ENCODE results near the gene CEACAM16.

The CEACAM16 gene

GRCh38 chr19:44684892-44685863, 13.8 kb upstream of the CEACAM16 start:
- Mint-ChIP-seq H3K27ac (peak overlapping the region; percentile 81), H3K27me3 (no peaks in the 10 kb centered on the region), H3K4me1 (ENCODE audit: low read depth) (peaks cover 68% of the 10 kb centered on the region), H3K9me3 (no peaks in the 10 kb centered on the region), H3K36me3 (ENCODE audit: low read depth) (no peaks in the 10 kb centered on the region), H3K4me3 (peak overlapping the region; percentile 18)
- intact Hi-C loops (cut with micrococcal nuclease) = no loop called here

- H3K27me3 Mint-ChIP-seq = no peaks in the 10 kb centered on the region
- no peaks in the 10 kb centered on the region for H3K9me3 Mint-ChIP-seq
- H3K27ac Mint-ChIP-seq = peak overlapping the region; percentile 81
- H3K4me1 Mint-ChIP-seq (ENCODE audit: low read depth) = peaks cover 69% of the 10 kb centered on the region
- intact Hi-C loops (cut with micrococcal nuclease) = no loop called here
- peak overlapping the region; percentile 48 for H3K4me3 Mint-ChIP-seq
- no peaks in the 10 kb centered on the region for H3K36me3 Mint-ChIP-seq (ENCODE audit: low read depth)
Measured at GRCh38 chr19:44685877-44686276, 13.1 kb upstream of the CEACAM16 start.

- Mint-ChIP-seq H3K36me3 (ENCODE audit: low read depth) (no peaks in the 10 kb centered on the region), H3K4me3 (no peak overlapping the region), H3K4me1 (ENCODE audit: low read depth) (peaks cover 74% of the 10 kb centered on the region), H3K9me3 (no peaks in the 10 kb centered on the region), H3K27me3 (no peaks in the 10 kb centered on the region), H3K27ac (peak overlapping the region; percentile 81)
- intact Hi-C loops (cut with micrococcal nuclease) = no loop called here
Measured at GRCh38 chr19:44686896-44687295, 12.1 kb upstream of the CEACAM16 start.

- intact Hi-C loops (cut with micrococcal nuclease) = loop anchor here (2.0 kb wide), 2 partner anchors 83 to 157 kb away; no protein-coding TSS in a partner anchor
- peaks cover 81% of the 10 kb centered on the region for H3K4me1 Mint-ChIP-seq (ENCODE audit: low read depth)
- H3K9me3 Mint-ChIP-seq = no peaks in the 10 kb centered on the region
- H3K27me3 Mint-ChIP-seq = peaks cover 2% of the 10 kb centered on the region
- H3K4me3 Mint-ChIP-seq = no peak overlapping the region
- no peaks in the 10 kb centered on the region for H3K36me3 Mint-ChIP-seq (ENCODE audit: low read depth)
- peak overlapping the region; percentile 26 for H3K27ac Mint-ChIP-seq
Measured at GRCh38 chr19:44687888-44688287, 11.1 kb upstream of the CEACAM16 start.

- no peaks in the 10 kb centered on the region for H3K36me3 Mint-ChIP-seq (ENCODE audit: low read depth)
- peaks cover 73% of the 10 kb centered on the region for H3K4me1 Mint-ChIP-seq (ENCODE audit: low read depth)
- peaks cover 6% of the 10 kb centered on the region for H3K27me3 Mint-ChIP-seq
- H3K4me3 Mint-ChIP-seq = no peak overlapping the region
- no peaks in the 10 kb centered on the region for H3K9me3 Mint-ChIP-seq
- intact Hi-C loops (cut with micrococcal nuclease) = loop anchor here (1.0 to 2.0 kb wide), 3 partner anchors 33 to 155 kb away; no protein-coding TSS in a partner anchor
- H3K27ac Mint-ChIP-seq = peak overlapping the region; percentile 67
Measured at GRCh38 chr19:44689290-44690130, 9.4 kb upstream of the CEACAM16 start.

GRCh38 chr19:44690131-44690440, 8.9 kb upstream of the CEACAM16 start:
- intact Hi-C loops (cut with micrococcal nuclease) = no loop called here
- Mint-ChIP-seq H3K27ac (peak overlapping the region; percentile 67), H3K4me1 (ENCODE audit: low read depth) (peaks cover 67% of the 10 kb centered on the region), H3K36me3 (ENCODE audit: low read depth) (no peaks in the 10 kb centered on the region), H3K9me3 (no peaks in the 10 kb centered on the region), H3K4me3 (no peak overlapping the region), H3K27me3 (peaks cover 6% of the 10 kb centered on the region)

- H3K4me1 Mint-ChIP-seq (ENCODE audit: low read depth) = peaks cover 71% of the 10 kb centered on the region
- H3K36me3 Mint-ChIP-seq (ENCODE audit: low read depth) = no peaks in the 10 kb centered on the region
- H3K4me3 Mint-ChIP-seq = peak overlapping the region; percentile 10
- intact Hi-C loops (cut with micrococcal nuclease) = no loop called here
- peaks cover 18% of the 10 kb centered on the region for H3K27me3 Mint-ChIP-seq
- H3K27ac Mint-ChIP-seq = peak overlapping the region; percentile 50
- no peaks in the 10 kb centered on the region for H3K9me3 Mint-ChIP-seq
Measured at GRCh38 chr19:44692379-44692721, 6.6 kb upstream of the CEACAM16 start.

- Mint-ChIP-seq H3K4me1 (ENCODE audit: low read depth) (peaks cover 66% of the 10 kb centered on the region), H3K9me3 (no peaks in the 10 kb centered on the region), H3K4me3 (no peak overlapping the region), H3K36me3 (ENCODE audit: low read depth) (no peaks in the 10 kb centered on the region), H3K27me3 (peaks cover 29% of the 10 kb centered on the region), H3K27ac (peak overlapping the region; percentile 79)
- intact Hi-C loops (cut with micrococcal nuclease) = no loop called here
Measured at GRCh38 chr19:44694184-44694579, 4.8 kb upstream of the CEACAM16 start.

- intact Hi-C loops (cut with micrococcal nuclease) = no loop called here
- Mint-ChIP-seq H3K4me3 (no peak overlapping the region), H3K27ac (peak overlapping the region; percentile 54), H3K4me1 (ENCODE audit: low read depth) (peaks cover 48% of the 10 kb centered on the region), H3K9me3 (no peaks in the 10 kb centered on the region), H3K36me3 (ENCODE audit: low read depth) (no peaks in the 10 kb centered on the region), H3K27me3 (peaks cover 33% of the 10 kb centered on the region)
Measured at GRCh38 chr19:44696939-44697669, 1.8 kb upstream of the CEACAM16 start.

- peak overlapping the region; percentile 54 for H3K27ac Mint-ChIP-seq
- H3K4me3 Mint-ChIP-seq = no peak overlapping the region
- no peaks in the 10 kb centered on the region for H3K36me3 Mint-ChIP-seq (ENCODE audit: low read depth)
- H3K4me1 Mint-ChIP-seq (ENCODE audit: low read depth) = peaks cover 43% of the 10 kb centered on the region
- H3K9me3 Mint-ChIP-seq = no peaks in the 10 kb centered on the region
- intact Hi-C loops (cut with micrococcal nuclease) = no loop called here
- H3K27me3 Mint-ChIP-seq = peaks cover 34% of the 10 kb centered on the region
Measured at GRCh38 chr19:44697670-44698034, 1.3 kb upstream of the CEACAM16 start.

GRCh38 chr19:44700547-44700946, 1.6 kb downstream of the CEACAM16 start:
- Mint-ChIP-seq H3K4me1 (ENCODE audit: low read depth) (peaks cover 28% of the 10 kb centered on the region), H3K27ac (no peak overlapping the region), H3K27me3 (peaks cover 33% of the 10 kb centered on the region), H3K9me3 (no peaks in the 10 kb centered on the region), H3K4me3 (no peak overlapping the region), H3K36me3 (ENCODE audit: low read depth) (no peaks in the 10 kb centered on the region)
- intact Hi-C loops (cut with micrococcal nuclease) = no loop called here

GRCh38 chr19:44701228-44701627, 2.3 kb downstream of the CEACAM16 start:
- Mint-ChIP-seq H3K27me3 (peaks cover 29% of the 10 kb centered on the region), H3K36me3 (ENCODE audit: low read depth) (no peaks in the 10 kb centered on the region), H3K4me1 (ENCODE audit: low read depth) (peaks cover 21% of the 10 kb centered on the region), H3K9me3 (no peaks in the 10 kb centered on the region), H3K4me3 (no peak overlapping the region), H3K27ac (no peak overlapping the region)
- intact Hi-C loops (cut with micrococcal nuclease) = no loop called here

GRCh38 chr19:44702551-44703176, 3.7 kb downstream of the CEACAM16 start:
- H3K9me3 Mint-ChIP-seq = no peaks in the 10 kb centered on the region
- H3K4me1 Mint-ChIP-seq (ENCODE audit: low read depth) = peaks cover 7% of the 10 kb centered on the region
- H3K36me3 Mint-ChIP-seq (ENCODE audit: low read depth) = no peaks in the 10 kb centered on the region
- no peak overlapping the region for H3K4me3 Mint-ChIP-seq
- H3K27me3 Mint-ChIP-seq = peaks cover 19% of the 10 kb centered on the region
- H3K27ac Mint-ChIP-seq = no peak overlapping the region
- intact Hi-C loops (cut with micrococcal nuclease) = no loop called here

Data from dendritic cell treated with granulocyte-macrophage colony-stimulating factor and Interleukin-4, amounts not matched to agents 40 ng/mL and 50 ng/mL, for 4 days (primary cell).